ENCODE data around the gene ASF1A. TPM values are rescaled to one million over a fixed set of nuclear protein-coding genes. Genes with fewer than 3 reads are reported as not detected.

The ASF1A gene
- polyA plus RNA-seq, 1 donor from 2014 or later: 65.6 TPM

GRCh38 chr6:118859517-118860064 lies 34.4 kb upstream of the ASF1A start:
- no peaks in the 10 kb centered on the region for H3K9me2 ChIP-seq (ENCODE audit: insufficient read depth, low read length)
- H3K79me2 ChIP-seq (replicated peaks; ENCODE audit: insufficient read depth, low read length): no peaks in the 10 kb centered on the region
- no peaks in the 10 kb centered on the region for H3K36me3 ChIP-seq (ENCODE audit: insufficient read depth, low read length)
- H3F3A ChIP-seq (ENCODE audit: insufficient read depth, low read length, poor library complexity, severe bottlenecking): no peaks in the 10 kb centered on the region
- H3K9ac ChIP-seq (ENCODE audit: low read length): no peak overlapping the region
- TF ChIP-seq TAF1 (IDR thresholded peaks at IDR 0.05; ENCODE audit: low read depth) (no peak), EZH2 (IDR thresholded peaks at IDR 0.05; ENCODE audit: borderline replicate concordance, insufficient read depth, low read length, poor library complexity, severe bottlenecking) (no peak), RAD21 (conservative IDR thresholded peaks at IDR 0.05) (no peak), SMC3 (conservative IDR thresholded peaks at IDR 0.05; ENCODE audit: poor library complexity) (no peak), EP300 (conservative IDR thresholded peaks at IDR 0.05; ENCODE audit: poor library complexity, severe bottlenecking) (no peak), REST (IDR thresholded peaks at IDR 0.05; ENCODE audit: borderline replicate concordance) (no peak), POLR2AphosphoS5 (IDR thresholded peaks at IDR 0.05) (no peak), CTCF (IDR thresholded peaks at IDR 0.05; ENCODE audit: poor library complexity, severe bottlenecking) (no peak), MXI1 (conservative IDR thresholded peaks at IDR 0.05; ENCODE audit: poor library complexity, severe bottlenecking) (no peak)
- no peaks in the 10 kb centered on the region for H3K27me3 ChIP-seq (ENCODE audit: insufficient read depth, low read depth, low read length)
- H3K27ac ChIP-seq (ENCODE audit: low read length): no peak overlapping the region
- H4K20me1 ChIP-seq (ENCODE audit: insufficient read depth): no peaks in the 10 kb centered on the region
- H3K4me2 ChIP-seq (ENCODE audit: low read length): no peak overlapping the region
- H2AFZ ChIP-seq (ENCODE audit: low read depth, low read length): no peak overlapping the region
- no peak overlapping the region for H3K4me3 ChIP-seq (ENCODE audit: low read length)
- no peaks in the 10 kb centered on the region for H3K9me3 ChIP-seq (ENCODE audit: low read length)

- no peak overlapping the region for H3K4me2 ChIP-seq (ENCODE audit: low read length)
- H3K9me2 ChIP-seq (ENCODE audit: insufficient read depth, low read length): no peaks in the 10 kb centered on the region
- H4K20me1 ChIP-seq (ENCODE audit: insufficient read depth): no peaks in the 10 kb centered on the region
- no peak overlapping the region for H2AFZ ChIP-seq (ENCODE audit: low read depth, low read length)
- H3K27me3 ChIP-seq (ENCODE audit: insufficient read depth, low read depth, low read length): no peaks in the 10 kb centered on the region
- no peaks in the 10 kb centered on the region for H3K9me3 ChIP-seq (ENCODE audit: low read length)
- H3K79me2 ChIP-seq (replicated peaks; ENCODE audit: insufficient read depth, low read length): no peaks in the 10 kb centered on the region
- TF ChIP-seq EP300 (conservative IDR thresholded peaks at IDR 0.05; ENCODE audit: poor library complexity, severe bottlenecking): no peak
- TF ChIP-seq RAD21 (conservative IDR thresholded peaks at IDR 0.05): no peak
- no peak for TF ChIP-seq TAF1 (IDR thresholded peaks at IDR 0.05; ENCODE audit: low read depth)
- TF ChIP-seq CTCF (IDR thresholded peaks at IDR 0.05; ENCODE audit: poor library complexity, severe bottlenecking): no peak
- no peak for TF ChIP-seq MXI1 (conservative IDR thresholded peaks at IDR 0.05; ENCODE audit: poor library complexity, severe bottlenecking)
- no peak for TF ChIP-seq REST (IDR thresholded peaks at IDR 0.05; ENCODE audit: borderline replicate concordance)
- no peak for TF ChIP-seq POLR2AphosphoS5 (IDR thresholded peaks at IDR 0.05)
- TF ChIP-seq SMC3 (conservative IDR thresholded peaks at IDR 0.05; ENCODE audit: poor library complexity): no peak
- H3K9ac ChIP-seq (ENCODE audit: low read length): no peak overlapping the region
- no peaks in the 10 kb centered on the region for H3K36me3 ChIP-seq (ENCODE audit: insufficient read depth, low read length)
- no peak overlapping the region for H3K4me3 ChIP-seq (ENCODE audit: low read length)
- no peak overlapping the region for H3K27ac ChIP-seq (ENCODE audit: low read length)
- no peaks in the 10 kb centered on the region for H3F3A ChIP-seq (ENCODE audit: insufficient read depth, low read length, poor library complexity, severe bottlenecking)
Measured at GRCh38 chr6:118860363-118860762, 33.6 kb upstream of the ASF1A start.
